ENCODE results near the gene IGFBP2. TPM values are rescaled to one million over a fixed set of nuclear protein-coding genes. Genes with fewer than 3 reads are reported as not detected.

IGFBP2 gene
- total RNA-seq, 1 experiment from 2014 or later, result 54.8 TPM

GRCh38 chr2:216635171-216635570 is 2.0 kb downstream of the IGFBP2 start:
- POLR2A ChIA-PET, result interaction anchor here (0.6 kb wide), 1 partner anchor 488 kb away, joined by 6 read pairs; no protein-coding TSS in a partner anchor
- CTCF ChIA-PET, result no interaction called here

More at GRCh38 chr2:216635171-216635570, 2.0 kb downstream of the IGFBP2 start:
- H3K4me1 ChIP-seq (ENCODE audit: control insufficient read depth, insufficient read depth, low read length), result peaks cover 13% of the 10 kb centered on the region
- in situ Hi-C loops (cut with HindIII; ENCODE audit: low pct_unique_long_range_greater_than_20kb, low sequenced_read_pairs), result no loop called here
- DNase-seq (ENCODE audit: low read depth, low spot score), result no peak
- H3K27me3 ChIP-seq (ENCODE audit: control insufficient read depth, insufficient read depth, low read length), result peaks cover 7% of the 10 kb centered on the region; the same call in 1 of the 2 replicates
- no peaks in the 10 kb centered on the region; the same call in 1 of the 2 replicates for H3K36me3 ChIP-seq (ENCODE audit: control insufficient read depth, insufficient read depth, low read length)
- no TSS peak for BruUV-seq (replicated peaks)
- TF ChIP-seq REST (IDR thresholded peaks at IDR 0.05; ENCODE audit: insufficient read depth in 1 of 2, low read depth in 2 of 2, low read length in 1 of 2) (no peak), CTCF (IDR thresholded peaks at IDR 0.05) (no peak), POLR2AphosphoS5 (IDR thresholded peaks at IDR 0.05; ENCODE audit: low read depth, low read length) (no peak), SIN3A (IDR thresholded peaks at IDR 0.05; ENCODE audit: borderline replicate concordance, insufficient read depth, low read depth, low read length) (no peak), TCF7L2 (IDR thresholded peaks at IDR 0.05; ENCODE audit: low read depth, low read length) (no peak)
- no peak overlapping the region for H3K27ac ChIP-seq (ENCODE audit: low read length)
- no peaks in the 10 kb centered on the region for H3K9me3 ChIP-seq (ENCODE audit: control insufficient read depth, insufficient read depth, low read depth, low read length)
- peak overlapping the region; percentile 49 to 52; a peak in 3 of 4 replicates for H3K4me3 ChIP-seq (ENCODE audit: low read depth in 2 of 2, low read length in 2 of 2)
- intact Hi-C loops (cut with micrococcal nuclease; ENCODE audit: unreplicated experiment), result no loop called here
- ATAC-seq, result no peak
